ENCODE measurements around the gene TRIM37. TPM values are rescaled to one million over a fixed set of nuclear protein-coding genes. Genes with fewer than 3 reads are reported as not detected.

The TRIM37 gene
- polyA plus RNA-seq, 4 donors: 5.6 to 11.3 (median 8.5) TPM

Other genes starting within 250 kb of the TRIM37 start
- 10 to 100 TPM; 28.6 to 43.6 (median 32.3) TPM for gene SKA2, start 48.3 kb upstream of the TRIM37 start, polyA plus RNA-seq
- gene PRR11, start 48.9 kb upstream of the TRIM37 start, polyA plus RNA-seq: 10 to 100 TPM in 2 of 4 donors, 1 to 10 TPM in 1, under 1 TPM in 1; 0.67 to 15.2 (median 6.3) TPM
- gene SMG8, start 103.2 kb upstream of the TRIM37 start, polyA plus RNA-seq: 10 to 100 TPM in 1 of 4 donors, 1 to 10 TPM in 3; 2.2 to 14.7 (median 4.2) TPM
- gene GDPD1, start 113.6 kb upstream of the TRIM37 start, polyA plus RNA-seq: 1 to 10 TPM; 2.7 to 4.2 (median 3.9) TPM
- 10 to 100 TPM in 1 of 4 donors, 1 to 10 TPM in 3; 4.9 to 15.2 (median 7.8) TPM for gene YPEL2, start 224.8 kb upstream of the TRIM37 start, polyA plus RNA-seq

Measured in small intestine (tissue), 4 donors.